HCEC 1CT (cell line): ENCODE data around the gene KCNH2.
A peak's percentile ranks its signal among the peaks of the same experiment; 100 is the strongest.
"Not testable (repeated sequence)": the region's sequence is repeated elsewhere in the genome, so short reads cannot be mapped to it uniquely, and the experiment has no call there.

ENCODE experiments used
- DNase-seq: peaks from one replicate; pipeline ENCODE4 v3.0.0-alpha.2; 2017

The KCNH2 gene, protein sequence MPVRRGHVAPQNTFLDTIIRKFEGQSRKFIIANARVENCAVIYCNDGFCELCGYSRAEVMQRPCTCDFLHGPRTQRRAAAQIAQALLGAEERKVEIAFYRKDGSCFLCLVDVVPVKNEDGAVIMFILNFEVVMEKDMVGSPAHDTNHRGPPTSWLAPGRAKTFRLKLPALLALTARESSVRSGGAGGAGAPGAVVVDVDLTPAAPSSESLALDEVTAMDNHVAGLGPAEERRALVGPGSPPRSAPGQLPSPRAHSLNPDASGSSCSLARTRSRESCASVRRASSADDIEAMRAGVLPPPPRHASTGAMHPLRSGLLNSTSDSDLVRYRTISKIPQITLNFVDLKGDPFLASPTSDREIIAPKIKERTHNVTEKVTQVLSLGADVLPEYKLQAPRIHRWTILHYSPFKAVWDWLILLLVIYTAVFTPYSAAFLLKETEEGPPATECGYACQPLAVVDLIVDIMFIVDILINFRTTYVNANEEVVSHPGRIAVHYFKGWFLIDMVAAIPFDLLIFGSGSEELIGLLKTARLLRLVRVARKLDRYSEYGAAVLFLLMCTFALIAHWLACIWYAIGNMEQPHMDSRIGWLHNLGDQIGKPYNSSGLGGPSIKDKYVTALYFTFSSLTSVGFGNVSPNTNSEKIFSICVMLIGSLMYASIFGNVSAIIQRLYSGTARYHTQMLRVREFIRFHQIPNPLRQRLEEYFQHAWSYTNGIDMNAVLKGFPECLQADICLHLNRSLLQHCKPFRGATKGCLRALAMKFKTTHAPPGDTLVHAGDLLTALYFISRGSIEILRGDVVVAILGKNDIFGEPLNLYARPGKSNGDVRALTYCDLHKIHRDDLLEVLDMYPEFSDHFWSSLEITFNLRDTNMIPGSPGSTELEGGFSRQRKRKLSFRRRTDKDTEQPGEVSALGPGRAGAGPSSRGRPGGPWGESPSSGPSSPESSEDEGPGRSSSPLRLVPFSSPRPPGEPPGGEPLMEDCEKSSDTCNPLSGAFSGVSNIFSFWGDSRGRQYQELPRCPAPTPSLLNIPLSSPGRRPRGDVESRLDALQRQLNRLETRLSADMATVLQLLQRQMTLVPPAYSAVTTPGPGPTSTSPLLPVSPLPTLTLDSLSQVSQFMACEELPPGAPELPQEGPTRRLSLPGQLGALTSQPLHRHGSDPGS

DNA sequence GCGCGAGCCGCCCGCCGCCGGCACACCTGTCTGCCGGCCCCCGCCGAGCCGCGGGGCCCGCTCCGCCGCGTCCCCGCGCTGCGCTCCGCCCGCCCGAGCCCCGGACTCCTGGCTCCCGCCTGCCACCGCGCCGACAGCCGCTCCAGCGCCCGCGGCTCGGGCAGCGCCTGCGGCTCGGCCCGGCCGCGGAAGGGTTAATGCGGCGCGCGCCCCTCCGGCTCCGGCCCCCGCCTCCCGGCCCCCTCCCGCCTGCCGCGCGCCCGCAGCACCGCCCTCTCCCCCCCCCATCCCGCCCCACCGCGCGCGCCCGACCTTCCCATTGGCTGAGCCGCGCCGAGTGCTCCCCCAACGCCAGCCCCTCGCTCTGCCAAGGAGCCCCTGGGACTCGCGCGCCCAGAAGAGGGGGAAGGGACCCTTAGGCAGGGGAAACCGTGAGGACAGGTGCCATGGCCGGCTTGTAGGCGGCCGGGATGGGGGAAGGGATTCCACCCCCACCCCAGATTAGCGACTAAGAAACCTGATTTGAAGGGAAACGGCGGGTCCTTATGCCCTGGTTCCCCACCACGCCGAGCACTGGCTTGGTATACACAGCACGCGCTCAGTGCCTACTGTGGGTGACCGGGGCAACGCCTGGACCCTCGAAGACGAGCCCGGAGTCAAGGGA is at the start of gene KCNH2:
Gene KCNH2, minus strand, starts transcription at position 196 of the 664 bp plus-strand sequence. CDS start 408 bp downstream, outside the sequence.
- DNase-seq: no peak

DNA sequence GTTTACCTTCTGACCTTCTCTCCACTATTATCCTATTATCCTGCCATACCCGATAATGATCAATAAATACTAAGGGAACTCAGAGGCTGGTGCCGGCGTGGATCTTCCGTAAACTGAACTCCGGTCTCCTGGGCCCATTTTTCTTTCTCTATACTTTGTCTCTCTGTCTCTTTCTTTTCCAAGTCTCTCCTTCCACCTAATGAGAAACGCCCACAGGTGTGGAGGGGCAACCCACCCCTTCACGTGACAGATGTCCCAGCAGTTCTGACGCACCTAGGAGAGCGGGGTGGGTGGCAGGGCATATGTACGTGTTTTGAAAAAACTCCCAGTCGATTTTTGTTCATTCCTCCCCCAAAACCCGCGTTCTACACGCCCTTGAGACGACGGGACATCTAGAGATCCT is 49.6 kb upstream of the KCNH2 start:
- not testable (repeated sequence) for DNase-seq

DNA sequence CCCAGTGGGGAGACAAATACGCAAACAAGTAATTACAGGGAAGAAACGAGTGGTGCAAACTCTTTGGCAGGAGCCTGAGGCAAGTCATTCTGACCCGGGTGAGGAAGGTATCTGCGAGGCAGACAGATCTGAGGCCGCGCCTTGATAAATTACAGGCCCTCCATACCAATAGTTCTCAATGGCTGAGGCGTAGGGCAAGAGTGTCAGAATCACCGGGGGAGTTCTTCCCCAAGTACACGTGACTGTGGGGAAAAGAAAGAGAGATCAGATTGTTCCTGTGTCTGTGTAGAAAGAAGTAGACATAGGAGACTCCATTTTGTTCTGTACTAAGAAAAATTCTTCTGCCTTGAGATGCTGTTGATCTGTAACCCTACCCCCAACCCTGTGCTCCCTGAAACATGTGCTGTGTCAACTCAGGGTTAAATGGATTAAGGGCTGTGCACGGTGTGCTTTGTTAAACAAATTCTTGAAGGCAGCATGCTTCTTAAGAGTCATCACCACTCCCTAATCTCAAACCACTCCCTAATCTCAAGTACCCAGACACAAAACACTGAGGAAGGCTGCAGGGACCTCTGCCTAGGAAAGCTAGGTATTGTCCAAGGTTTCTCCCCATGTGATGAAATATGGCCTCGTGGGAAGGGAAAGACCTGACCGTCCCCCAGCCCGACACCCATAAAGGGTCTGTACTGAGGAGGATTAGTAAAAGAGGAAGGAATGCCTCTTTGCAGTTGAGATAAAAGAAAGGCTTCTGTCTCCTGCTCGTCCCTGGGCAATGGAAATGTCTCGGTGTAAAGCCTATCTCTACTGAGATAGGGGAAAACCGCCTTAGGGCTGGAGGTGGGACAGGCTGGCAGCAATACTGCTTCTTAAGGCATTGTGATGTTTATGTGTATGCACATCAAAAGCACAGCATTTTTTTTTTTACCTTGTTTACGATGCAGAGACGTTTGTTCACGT is 48.9 kb upstream of the KCNH2 start:
- DNase-seq: not testable (repeated sequence)

DNA sequence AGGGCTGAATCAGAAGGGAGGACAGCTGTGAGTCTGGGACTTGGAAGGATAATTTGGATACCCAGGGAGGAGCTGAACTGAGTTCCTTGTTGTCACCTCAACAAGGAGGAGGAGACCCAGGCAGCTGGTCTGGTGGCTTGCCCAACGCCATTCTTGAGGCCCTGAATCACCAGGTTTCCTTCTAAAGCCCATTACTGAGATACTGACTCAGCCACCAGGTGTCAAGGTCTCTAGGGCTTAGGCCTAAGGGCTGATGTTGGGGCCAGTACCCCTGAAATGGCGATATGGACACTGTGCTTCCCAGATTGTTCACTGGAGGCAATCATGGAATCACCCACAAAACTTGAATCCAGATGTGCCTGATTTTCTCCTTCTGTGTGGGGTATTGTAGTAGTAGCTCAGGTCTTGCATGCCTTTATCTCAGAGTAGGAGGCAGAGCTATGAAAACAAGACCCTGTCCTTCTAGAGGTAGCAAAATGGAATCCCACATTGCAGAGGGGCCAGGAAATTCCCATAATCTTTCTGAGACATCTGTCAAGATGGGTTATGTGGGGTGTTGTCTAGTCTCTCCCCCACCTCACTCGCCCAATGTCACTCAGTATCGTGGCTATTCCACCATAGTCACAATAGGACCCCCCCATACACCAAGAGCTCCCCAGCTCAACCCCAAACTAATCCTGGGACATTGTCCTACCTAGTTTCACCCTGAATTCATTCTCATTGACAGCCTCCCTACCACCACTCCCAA is 48.0 kb upstream of the KCNH2 start:
- DNase-seq: peak; percentile 63

DNA sequence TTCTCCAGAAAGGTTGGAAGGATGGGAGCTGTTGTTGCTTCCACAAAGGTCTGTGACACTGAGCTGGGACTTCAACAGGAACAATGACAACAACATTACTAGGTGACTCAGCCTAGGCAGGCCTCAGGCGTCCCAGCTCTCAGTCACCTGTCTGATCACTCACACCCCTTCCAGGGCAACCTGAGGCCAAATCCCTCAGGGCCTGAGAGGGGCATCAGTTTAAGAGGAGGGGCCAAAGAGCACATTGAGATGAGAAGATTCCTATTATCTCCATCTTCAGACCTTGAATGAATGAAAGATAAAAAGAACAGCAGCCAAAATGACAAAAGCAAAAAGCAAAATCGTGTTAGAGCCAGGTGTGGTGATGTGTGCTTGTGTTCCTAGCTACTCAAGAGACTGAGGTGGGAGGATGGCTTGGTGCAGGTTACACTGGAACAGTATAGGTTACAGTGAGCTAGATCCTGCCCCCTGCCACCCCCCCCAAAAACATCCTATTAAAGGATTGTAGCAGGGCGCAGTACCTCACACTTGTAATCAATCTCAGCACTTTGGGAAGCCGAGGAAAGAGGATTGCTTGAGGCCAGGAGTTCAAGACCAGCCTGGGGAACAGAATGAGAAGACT is 46.4 kb upstream of the KCNH2 start, which contains the start of gene ATG9B:
Gene ATG9B, minus strand, starts transcription at position 60 of the 622 bp plus-strand sequence. CDS start 71 bp downstream, outside the sequence.
- DNase-seq: no peak

DNA sequence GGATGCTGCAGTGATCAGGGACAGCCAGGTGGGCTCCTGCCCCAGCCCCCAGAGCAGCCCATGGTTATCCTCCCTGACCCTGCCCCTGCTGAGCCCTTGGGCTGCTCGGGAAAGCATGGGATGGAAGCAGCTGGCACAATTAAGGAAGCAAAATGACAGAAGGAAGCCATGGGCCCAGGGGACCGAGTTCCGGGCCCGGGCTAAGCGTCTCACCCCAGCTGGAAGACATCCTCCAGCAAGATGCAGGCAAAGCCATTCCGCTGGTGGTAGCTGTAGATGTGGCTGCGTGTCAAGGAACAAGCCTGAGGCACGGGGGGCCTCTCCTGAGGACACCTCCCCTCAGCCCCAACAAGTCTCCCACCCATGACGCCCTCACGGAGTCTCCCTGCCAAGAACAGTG is 45.1 kb upstream of the KCNH2 start:
- DNase-seq: no peak

DNA sequence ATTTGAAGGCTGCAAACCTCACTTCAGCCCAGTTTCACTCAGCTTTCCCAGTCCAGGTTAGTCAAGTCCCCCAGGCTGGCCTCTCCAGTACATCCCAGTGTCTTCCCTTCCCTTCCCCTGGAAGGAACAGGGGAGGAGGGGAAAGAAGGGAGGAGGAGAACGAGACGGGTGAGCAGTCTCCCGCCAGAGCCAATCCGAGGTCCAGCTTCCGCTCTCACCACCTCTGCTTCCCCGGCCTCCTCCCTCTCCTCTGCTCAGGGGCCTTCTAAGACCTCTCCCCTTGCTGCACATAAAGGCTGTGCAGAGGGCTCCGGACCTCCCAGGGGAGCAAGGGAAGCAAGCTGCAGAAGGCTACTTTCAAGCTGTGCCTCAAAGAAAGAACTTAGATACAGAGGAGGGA is 42.1 kb upstream of the KCNH2 start:
- no peak for DNase-seq

DNA sequence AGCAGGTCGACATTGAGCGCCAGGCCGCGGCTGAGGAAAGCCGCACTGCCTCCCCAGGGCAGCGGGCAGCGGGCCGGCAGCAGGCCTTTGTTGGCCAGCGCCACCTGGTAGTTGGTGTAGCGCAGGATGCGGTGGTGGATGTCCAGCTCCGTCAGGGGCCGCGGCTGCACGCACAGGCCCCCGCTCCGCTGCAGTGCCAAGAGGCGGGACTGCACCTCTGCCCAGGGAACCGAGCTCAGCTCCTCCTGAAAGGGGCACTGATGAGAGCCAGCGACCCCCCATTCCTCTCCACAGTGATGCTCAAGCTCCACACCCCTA is 41.0 kb upstream of the KCNH2 start:
- no peak for DNase-seq

DNA sequence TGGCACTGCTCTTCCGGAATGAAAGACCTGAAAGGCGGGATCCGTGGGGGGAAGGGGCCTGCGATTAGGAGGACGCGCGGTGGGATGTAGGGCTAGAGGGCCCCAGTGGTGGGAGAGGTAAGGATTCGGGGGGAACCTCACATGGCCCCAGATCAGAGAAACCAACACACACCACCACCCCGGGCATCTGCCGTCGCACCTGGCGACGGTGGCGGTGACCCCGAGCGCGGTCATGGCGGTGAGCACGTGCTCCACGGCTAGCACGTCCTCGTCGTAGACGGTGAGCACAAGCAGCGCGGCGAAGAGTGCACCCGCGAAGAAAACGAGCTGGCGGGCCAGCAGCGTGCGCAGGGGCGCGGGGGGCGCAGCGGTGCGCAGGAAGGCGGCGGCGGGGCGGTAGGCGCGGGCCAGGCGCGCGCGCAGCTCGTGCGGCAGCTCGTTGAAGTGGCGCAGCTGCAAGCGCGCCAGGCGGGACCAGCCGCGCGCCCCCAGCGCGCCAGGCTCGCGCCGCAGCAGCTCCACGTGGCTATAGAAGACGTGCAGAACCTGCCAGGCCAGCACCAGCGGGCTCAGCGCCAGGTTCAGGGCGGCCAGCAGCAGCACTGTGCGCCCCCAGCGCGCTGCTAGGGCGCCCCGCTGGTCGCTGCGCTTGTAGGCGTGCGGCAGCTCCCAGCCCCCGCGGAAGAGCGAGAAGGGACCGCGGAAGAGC is 40.5 kb upstream of the KCNH2 start:
- no peak for DNase-seq

DNA sequence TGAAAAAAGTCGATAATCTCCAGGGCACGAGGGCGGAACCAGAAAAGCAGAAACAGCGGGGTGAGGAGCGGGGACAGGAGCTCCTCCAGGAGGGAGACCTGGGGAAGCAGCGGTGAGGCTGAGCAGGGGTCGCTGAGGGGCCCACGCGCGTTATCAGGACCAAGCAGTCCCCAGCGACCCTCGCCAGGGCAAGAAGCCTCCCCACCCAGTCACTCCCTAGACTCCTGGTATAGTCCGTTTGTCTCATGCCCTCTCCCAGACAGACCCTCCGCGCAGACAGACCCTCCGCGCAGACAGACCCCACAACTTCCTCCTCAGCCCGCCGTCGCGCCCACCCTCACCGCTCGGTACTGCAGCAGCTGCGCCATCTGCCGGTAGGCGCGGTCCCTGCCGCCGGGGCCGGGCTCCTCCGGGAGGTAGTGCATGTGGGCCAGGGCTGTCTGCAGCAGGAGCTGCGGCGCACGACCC is 39.9 kb upstream of the KCNH2 start:
- no peak for DNase-seq

DNA sequence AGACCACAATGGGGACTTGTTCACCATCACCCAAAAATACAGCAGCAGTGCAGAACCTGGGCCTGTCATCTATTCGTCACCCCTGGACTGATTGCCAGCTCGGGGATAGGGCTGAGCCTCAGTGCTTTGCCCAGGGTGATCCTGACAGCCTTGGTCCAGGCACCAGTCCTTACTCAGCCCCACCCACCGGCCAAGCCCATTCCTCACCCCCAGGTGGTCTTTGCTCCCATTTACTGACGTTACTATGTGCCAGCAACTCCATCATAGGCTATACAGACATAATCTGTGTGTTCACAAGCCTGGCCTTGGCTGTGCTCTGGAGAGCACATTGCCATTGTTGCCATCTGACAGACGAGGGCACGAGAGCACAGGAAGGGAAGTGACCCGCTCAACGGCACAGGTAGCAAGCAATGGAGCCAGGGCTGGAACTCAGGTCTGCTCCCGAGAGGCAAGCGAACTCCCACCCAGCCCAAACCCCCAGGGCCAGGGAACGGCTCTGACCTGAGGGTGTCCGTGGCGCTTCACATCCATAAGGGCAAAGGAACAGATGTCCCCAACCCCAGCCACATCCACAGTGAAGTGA is 39.3 kb upstream of the KCNH2 start:
- DNase-seq: no peak

DNA sequence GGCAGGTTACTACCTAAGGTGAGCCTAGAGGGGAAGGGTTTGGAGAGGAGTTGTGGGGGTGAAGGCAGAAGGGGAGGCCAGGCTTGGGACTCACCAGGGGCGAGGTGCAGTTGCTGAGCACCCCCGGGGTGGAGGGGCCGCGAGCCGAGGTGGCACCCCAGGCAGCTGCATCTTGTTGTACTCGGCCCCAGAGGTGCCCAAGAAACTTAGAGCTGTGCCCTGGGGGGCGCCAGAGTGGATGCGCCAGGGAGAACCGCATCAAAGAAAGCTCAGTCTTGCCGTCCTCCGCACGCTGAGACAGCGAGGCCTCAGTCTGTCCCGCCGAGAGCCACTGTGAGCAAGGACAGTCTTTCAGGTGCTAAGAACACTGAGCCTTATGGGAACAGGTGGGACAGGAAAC is 38.8 kb upstream of the KCNH2 start:
- no peak for DNase-seq

DNA sequence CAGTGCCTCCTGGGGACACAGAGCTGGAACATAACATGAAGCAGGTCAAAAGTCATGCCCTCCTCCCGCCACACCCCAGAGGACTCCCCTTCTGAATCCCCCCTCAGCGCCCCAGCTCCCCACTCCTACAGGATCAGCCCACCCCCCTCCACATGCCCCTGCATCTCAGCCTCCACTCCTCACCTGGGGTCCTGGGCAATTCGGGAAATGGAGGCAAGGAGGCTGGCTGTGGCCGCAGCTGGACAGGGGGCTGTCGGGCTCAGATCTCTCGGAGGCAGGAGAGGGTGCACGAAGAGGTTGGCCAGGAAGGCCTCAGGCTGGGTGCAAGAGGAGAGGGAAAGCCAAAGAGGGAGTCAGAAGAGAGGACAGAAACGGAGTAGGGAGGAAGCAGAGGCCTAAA is 38.4 kb upstream of the KCNH2 start:
- no peak for DNase-seq

DNA sequence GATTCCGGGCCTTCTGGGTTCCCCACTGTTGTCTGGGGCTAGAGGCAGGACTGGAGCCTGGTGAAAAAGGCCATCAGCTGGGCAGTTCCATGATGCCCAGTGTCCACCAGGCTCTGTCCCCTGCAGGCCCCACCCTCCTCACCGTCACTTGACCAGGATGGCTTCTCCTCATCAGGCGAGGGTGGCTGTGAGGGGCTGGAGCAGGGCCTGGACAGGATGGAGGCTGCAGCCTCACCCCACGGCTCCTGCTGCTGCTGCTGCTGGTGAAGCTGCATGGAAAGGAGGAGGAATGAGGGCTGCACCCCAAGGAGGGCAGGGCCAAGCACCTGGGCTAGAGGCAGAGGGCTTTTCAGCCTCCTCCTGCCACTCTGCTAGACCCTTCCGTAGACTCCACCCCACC is 37.8 kb upstream of the KCNH2 start:
- no peak for DNase-seq

DNA sequence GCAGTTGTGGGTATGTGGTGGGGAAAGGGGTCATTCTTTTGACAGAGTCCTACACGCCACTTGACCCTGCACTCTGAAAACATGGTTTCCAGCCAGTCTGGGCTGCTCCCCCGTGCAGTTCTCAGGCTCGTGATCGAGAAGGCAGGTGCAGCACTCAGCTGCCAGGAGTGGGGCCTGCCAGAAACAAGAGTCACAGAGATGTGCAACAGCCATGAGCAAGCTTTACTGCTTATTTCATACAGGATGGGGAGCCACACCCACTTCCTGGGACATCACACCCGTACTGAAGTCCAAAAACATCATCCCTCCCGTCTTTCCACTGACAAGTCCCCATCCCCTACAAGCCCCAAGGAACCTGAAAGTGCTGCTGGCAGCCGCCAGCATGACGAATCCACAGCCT is 36.8 kb upstream of the KCNH2 start:
- peak; percentile 23 for DNase-seq

DNA sequence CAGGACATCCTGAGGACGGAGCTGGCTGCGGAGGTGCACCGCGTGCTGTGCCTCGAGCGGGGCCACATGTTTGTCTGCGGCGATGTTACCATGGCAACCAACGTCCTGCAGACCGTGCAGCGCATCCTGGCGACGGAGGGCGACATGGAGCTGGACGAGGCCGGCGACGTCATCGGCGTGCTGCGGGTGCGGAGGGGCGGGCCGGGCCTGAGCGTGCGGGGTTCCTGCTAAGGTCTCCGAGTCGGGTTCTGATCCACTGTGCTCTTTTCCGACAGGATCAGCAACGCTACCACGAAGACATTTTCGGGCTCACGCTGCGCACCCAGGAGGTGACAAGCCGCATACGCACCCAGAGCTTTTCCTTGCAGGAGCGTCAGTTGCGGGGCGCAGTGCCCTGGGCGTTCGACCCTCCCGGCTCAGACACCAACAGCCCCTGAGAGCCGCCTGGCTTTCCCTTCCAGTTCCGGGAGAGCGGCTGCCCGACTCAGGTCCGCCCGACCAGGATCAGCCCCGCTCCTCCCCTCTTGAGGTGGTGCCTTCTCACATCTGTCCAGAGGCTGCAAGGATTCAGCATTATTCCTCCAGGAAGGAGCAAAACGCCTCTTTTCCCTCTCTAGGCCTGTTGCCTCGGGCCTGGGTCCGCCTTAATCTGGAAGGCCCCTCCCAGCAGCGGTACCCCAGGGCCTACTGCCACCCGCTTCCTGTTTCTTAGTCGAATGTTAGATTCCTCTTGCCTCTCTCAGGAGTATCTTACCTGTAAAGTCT is 35.8 kb upstream of the KCNH2 start:
- DNase-seq: peak; percentile 24

DNA sequence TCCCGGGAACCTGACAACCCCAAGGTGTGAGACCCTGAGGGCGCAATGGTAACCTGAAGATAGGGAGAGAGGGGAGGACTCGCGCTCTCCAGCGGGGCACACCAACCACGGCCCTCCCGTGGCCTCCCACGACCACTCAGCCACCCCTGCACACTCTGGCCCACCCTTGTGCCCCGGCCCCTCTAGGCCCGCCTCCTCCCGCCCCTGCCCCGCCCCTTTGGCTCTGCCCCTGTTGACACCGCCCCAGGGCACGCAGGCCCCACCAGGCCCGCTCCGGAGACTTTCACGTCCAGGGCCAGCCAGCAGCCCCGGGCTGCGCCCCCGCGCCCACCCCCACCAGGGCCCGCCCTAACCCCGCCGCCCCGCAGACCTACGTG is 35.2 kb upstream of the KCNH2 start:
- DNase-seq: no peak

DNA sequence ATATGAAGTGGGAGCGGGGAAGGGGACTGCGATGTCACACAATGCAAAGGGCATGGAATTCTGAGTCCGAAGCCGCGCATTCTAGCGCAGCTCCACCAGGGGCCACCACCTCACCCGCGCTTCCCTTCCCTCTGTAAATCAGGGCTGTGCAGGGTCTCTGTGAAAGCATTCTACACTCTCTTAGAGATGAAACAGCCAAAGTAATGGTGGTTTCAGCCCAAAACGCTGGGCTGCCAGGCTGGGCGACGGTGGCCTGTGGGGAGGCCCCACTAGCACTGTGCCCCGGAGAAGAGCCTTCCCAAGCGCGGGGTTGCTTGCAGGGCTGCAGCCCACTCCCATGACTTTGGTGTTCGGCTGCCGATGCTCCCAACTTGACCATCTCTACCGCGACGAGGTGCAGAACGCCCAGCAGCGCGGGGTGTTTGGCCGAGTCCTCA is 34.8 kb upstream of the KCNH2 start:
- DNase-seq: no peak
